Gastrocnemius medialis (tissue), 4 donors: Measurements from ENCODE around the gene GAB1.

Source experiments
- CTCF ChIP-seq, 5 experiments: fragments of 450-650 bp in 3 of 5; fragments of 200-600 bp in 2 of 5; sonication (generic) in 2 of 5; IDR thresholded peaks in 4 of 5; conservative IDR thresholded peaks in 1 of 5; 1 replicate in 4 of 5; 2 replicates in 1 of 5; pipeline ENCODE4 v1.5.1; 2016 to 2019; ENCODE audit warnings: antibody characterized with exemption in 5 of 5, mild to moderate bottlenecking in 3 of 5, moderate library complexity in 3 of 5
- POLR2A ChIP-seq, 2 donors: fragments of 450-650 bp; IDR thresholded peaks; one replicate each; pipeline ENCODE4 v1.6.1; 2017; ENCODE audit warnings: antibody characterized with exemption in 2 of 2, mild to moderate bottlenecking in 2 of 2, moderate library complexity in 2 of 2

- TF ChIP-seq CTCF (IDR thresholded peaks at IDR 0.05 in 4 of 5, conservative IDR thresholded peaks at IDR 0.05 in 1 of 5): no peak
- no peak for TF ChIP-seq POLR2A (IDR thresholded peaks at IDR 0.05)
Observed at GRCh38 chr4:143289370-143289769, 47.3 kb upstream of the GAB1 start.
